Measurements from ENCODE around the gene BPIFB6. TPM values are rescaled to one million over a fixed set of nuclear protein-coding genes. Genes with fewer than 3 reads are reported as not detected.

The BPIFB6 gene
- total RNA-seq, 4 donors from 2014 or later, result not detected

GRCh38 chr20:33019465-33020277 lies 11.8 kb upstream of the BPIFB6 start:
- no peak for TF ChIP-seq CTCF (IDR thresholded peaks at IDR 0.05; ENCODE audit: low read depth)

- no peak for TF ChIP-seq CTCF (IDR thresholded peaks at IDR 0.05; ENCODE audit: low read depth)
Observed at GRCh38 chr20:33020278-33021161, 10.9 kb upstream of the BPIFB6 start.

- no peak for TF ChIP-seq CTCF (IDR thresholded peaks at IDR 0.05; ENCODE audit: low read depth)
Observed at GRCh38 chr20:33021879-33022278, 9.6 kb upstream of the BPIFB6 start.

- TF ChIP-seq CTCF (IDR thresholded peaks at IDR 0.05; ENCODE audit: low read depth), result no peak
Observed at GRCh38 chr20:33022289-33022688, 9.2 kb upstream of the BPIFB6 start.

- TF ChIP-seq CTCF (IDR thresholded peaks at IDR 0.05; ENCODE audit: low read depth), result no peak
Observed at GRCh38 chr20:33022694-33023438, 8.6 kb upstream of the BPIFB6 start.

GRCh38 chr20:33023439-33024242 lies 7.8 kb upstream of the BPIFB6 start:
- TF ChIP-seq CTCF (IDR thresholded peaks at IDR 0.05; ENCODE audit: low read depth), result no peak
